HepG2 (cell line): ENCODE data around the gene ASTN2. TPM values are rescaled to one million over a fixed set of nuclear protein-coding genes. Genes with fewer than 3 reads are reported as not detected.

Experiments
- ATAC-seq: fragments of 200-7000 bp; cut with Tn5 transposase; 3 replicates; pipeline ENCODE4 v1.9.1; 2020; ENCODE audit warnings: mild to moderate bottlenecking, moderate library complexity
- BruUV-seq: library from RNA; stranded (reverse); fragments of 400-500 nt; replicated peaks from 2 replicates; lab custom pipeline; 2021; lab: Mats Ljungman, UMichigan
- CTCF ChIA-PET: fragments of 300-600 bp; formaldehyde crosslinking; extraction: SDS; loops from one replicate; lab custom pipeline; 2021; ENCODE audit warnings: low total read pairs, inconsistent platforms, low intra/inter-chr PET ratio; lab: Yijun Ruan, JAX
- POLR2A ChIA-PET: fragments of 350-600 bp; sonication (Branson Sonifier 250); formaldehyde crosslinking; loops from one replicate; lab custom pipeline; 2020; ENCODE audit warnings: antibody characterized with exemption, inconsistent platforms; lab: Yijun Ruan, JAX
- DNase-seq: peaks from one replicate; pipeline ENCODE4 v3.0.0-alpha.2; 2015; ENCODE audit warnings: low spot score
- FAIRE-seq: peaks from 3 replicates; lab custom pipeline; 2011; peaks lifted over from hg19 to GRCh38; lab: Jason Lieb, UNC
- H2AFZ ChIP-seq: one replicate; pipeline ENCODE4 v1.6.1; 2011; ENCODE audit warnings: low read length, inconsistent platforms
- H3K27ac ChIP-seq: fragments of 300-600 bp; 3 replicates; pipeline ENCODE4 v1.8.0; 2011; ENCODE audit warnings: mixed run types, mild to moderate bottlenecking, mixed read lengths, low read length, inconsistent platforms; ENCODE audit not compliant: insufficient read depth; ENCODE audit errors: extremely low read length
- H3K27me3 ChIP-seq, 2 experiments: fragments of 200-600 bp in 1 of 2; 2 replicates in 1 of 2; 3 replicates in 1 of 2; pipeline versions ENCODE4 v1.6.0 to v1.8.0; 2011; ENCODE audit warnings: low read length in 2 of 2, mild to moderate bottlenecking in 2 of 2, moderate library complexity in 2 of 2, inconsistent platforms in 1 of 2; ENCODE audit not compliant: insufficient read depth in 2 of 2, control insufficient read depth in 1 of 2
- H3K36me3 ChIP-seq, 2 experiments: fragments of 200-600 bp in 1 of 2; replicated peaks in 1 of 2; 2 replicates in 1 of 2; 3 replicates in 1 of 2; pipeline versions ENCODE4 v1.5.1 to v1.8.0; 2011; ENCODE audit warnings: low read length in 2 of 2, inconsistent platforms in 1 of 2; ENCODE audit not compliant: insufficient read depth in 2 of 2, control insufficient read depth in 1 of 2
- H3K4me1 ChIP-seq: 2 replicates; pipeline ENCODE4 v1.5.1; 2012; ENCODE audit warnings: low read length, inconsistent platforms; ENCODE audit not compliant: insufficient read depth
- H3K4me2 ChIP-seq: 2 replicates; pipeline ENCODE4 v1.6.0; 2011; ENCODE audit warnings: low read depth, low read length, inconsistent platforms
- H3K4me3 ChIP-seq, 3 experiments: fragments of 200-600 bp in 1 of 3; sonication (generic), shearing (Covaris generic) in 1 of 3; replicated peaks in 1 of 3; 2 replicates each; pipeline ENCODE4 v1.5.1; 2011 to 2016; ENCODE audit warnings: low read length in 3 of 3, inconsistent platforms in 2 of 3, low read depth in 2 of 3, mild to moderate bottlenecking in 2 of 3, control low read depth in 1 of 3, mixed read lengths in 1 of 3; ENCODE audit not compliant: insufficient read depth in 1 of 3
- H3K79me2 ChIP-seq: one replicate; pipeline ENCODE4 v1.6.1; 2011; ENCODE audit warnings: low read length, inconsistent platforms; ENCODE audit not compliant: insufficient read depth
- H3K9ac ChIP-seq: 2 replicates; pipeline ENCODE4 v1.6.0; 2011; ENCODE audit warnings: mild to moderate bottlenecking, low read depth, low read length, inconsistent platforms; ENCODE audit not compliant: insufficient read depth
- H3K9me3 ChIP-seq: 2 replicates; pipeline ENCODE4 v1.5.1; 2012; ENCODE audit warnings: mild to moderate bottlenecking, low read length
- H4K20me1 ChIP-seq: 2 replicates; pipeline ENCODE4 v1.6.0; 2011; ENCODE audit warnings: inconsistent platforms, mild to moderate bottlenecking, low read length, moderate library complexity; ENCODE audit not compliant: insufficient read depth
- CCDC6 ChIP-seq: sonication (generic); formaldehyde crosslinking; IDR thresholded peaks from 2 replicates; pipeline ENCODE4 v1.8.1; 2022; ENCODE audit warnings: mild to moderate bottlenecking, missing genetic modification reagents, moderate library complexity
- CEBPG ChIP-seq: IDR thresholded peaks from 2 replicates; pipeline ENCODE4 v1.6.1; 2016
- CEBPZ ChIP-seq: IDR thresholded peaks from 2 replicates; pipeline ENCODE4 v1.6.1; 2012; ENCODE audit warnings: low read length, improper control_type of control experiment
- DMAP1 ChIP-seq: IDR thresholded peaks from 2 replicates; pipeline ENCODE4 v1.6.1; 2016
- IKZF4 ChIP-seq: sonication (generic); formaldehyde crosslinking; IDR thresholded peaks from 2 replicates; pipeline ENCODE4 v1.5.1; 2020; ENCODE audit warnings: borderline replicate concordance, mild to moderate bottlenecking, low read depth, missing genetic modification reagents; ENCODE audit errors: not compliant biosample characterization
- NR1H2 ChIP-seq: sonication (generic); formaldehyde crosslinking; IDR thresholded peaks from 2 replicates; pipeline ENCODE4 v1.8.1; 2022; ENCODE audit warnings: low read depth, missing genetic modification reagents, borderline replicate concordance
- PHF20 ChIP-seq: sonication (generic); formaldehyde crosslinking; IDR thresholded peaks from 2 replicates; pipeline ENCODE4 v1.5.0; 2020; ENCODE audit warnings: mild to moderate bottlenecking, missing genetic modification reagents
- SALL1 ChIP-seq: sonication (generic); formaldehyde crosslinking; IDR thresholded peaks from 2 replicates; pipeline ENCODE4 v1.8.0; 2022; ENCODE audit warnings: mild to moderate bottlenecking, missing genetic modification reagents
- SIN3A ChIP-seq: IDR thresholded peaks from 2 replicates; pipeline ENCODE4 v1.6.1; 2011; ENCODE audit warnings: low read depth, mild to moderate bottlenecking, control low read depth, low read length, borderline replicate concordance
- ZNF142 ChIP-seq: sonication (generic); formaldehyde crosslinking; IDR thresholded peaks from 2 replicates; pipeline ENCODE4 v1.4.0; 2020; ENCODE audit warnings: missing genetic modification reagents
- WGBS: methylation state at CpG from one replicate; pipeline ENCODE4 v1.1.6; 2017; ENCODE audit warnings: low lambda C conversion rate; 5-methylcytosine and 5-hydroxymethylcytosine counted together
- in situ Hi-C: cut with HindIII; loops from 2 replicates; pipeline ENCODE4 v1.10.0; 2017; ENCODE audit warnings: low pct_unique_long_range_greater_than_20kb; ENCODE audit not compliant: extremely low pct_ligation_motif_present
- intact Hi-C: fragments of 100-400 bp; cut with micrococcal nuclease; formaldehyde crosslinking; loops from one replicate; pipeline ENCODE4 v1.10.0; 2022; ENCODE audit not compliant: unreplicated experiment
- polyA plus RNA-seq, 8 experiments: library from polyadenylated mRNA; depleted of rRNA in 3 of 8; stranded (reverse) in 7 of 8; unstranded in 1 of 8; fragments of >200 nt; fragmentation: Illumina TruSeq in 4 of 8; extraction: Trizol in 4 of 8; gene quantifications; 2 replicates each; pipeline versions ENCODE4 v1.2.1 to v1.2.3, GENCODE V29; 2011 to 2016; ENCODE audit warnings: low read depth in 4 of 8, missing spikeins in 1 of 8, mixed read lengths in 1 of 8; ENCODE audit not compliant: insufficient read depth in 1 of 8
- total RNA-seq, 5 experiments: library from RNA; depleted of rRNA; stranded (reverse); fragments of >200 nt; fragmentation: Illumina TruSeq; extraction: Trizol; gene quantifications; 2 replicates each; pipeline ENCODE4 v1.2.3, GENCODE V29; 2016; ENCODE audit warnings: low read depth in 1 of 5

The ASTN2 gene
- total and polyA plus RNA-seq, 2 of the 13 experiments (the other 11 are each of a cell fraction or from before 2014, with no cell fraction given), result 5.2 to 13.5 TPM

- in situ Hi-C loops (no loop called here), intact Hi-C loops (no loop called here)
- H2AFZ ChIP-seq, result no peak overlapping the region
- H3K36me3 ChIP-seq, result peaks cover 8 to 19% of the 10 kb centered on the region in 2 experiments; a peak in 4 of 5 replicates
- ChIA-PET POLR2A (interaction anchor here (1.1 kb wide), 1 partner anchor 11 kb away, joined by 7 read pairs; the partner anchor contains the start of gene TRIM32), CTCF (no interaction called here)
- ATAC-seq (no peak), FAIRE-seq (no peak), DNase-seq (no peak)
- TF ChIP-seq CEBPG, result no peak
- no peak for TF ChIP-seq SIN3A
- H3K4me3 ChIP-seq, result no peak overlapping the region
- H3K27me3 ChIP-seq, result no peaks in the 10 kb centered on the region
- WGBS, result 98% methylated on average over 7 of the region's 16 CpGs
- H3K4me1 ChIP-seq, result peaks cover 6% of the 10 kb centered on the region; the same call in 1 of the 2 replicates
- no peaks in the 10 kb centered on the region for H3K9me3 ChIP-seq
- H4K20me1 ChIP-seq, result no peaks in the 10 kb centered on the region
- no peak overlapping the region for H3K9ac ChIP-seq
- H3K4me2 ChIP-seq, result no peak overlapping the region
- H3K27ac ChIP-seq, result no peak overlapping the region
- no peaks in the 10 kb centered on the region for H3K79me2 ChIP-seq
- no TSS peak for BruUV-seq
These were observed 717.0 kb downstream of the ASTN2 start for GRCh38 chr9:116697887-116698286.

GRCh38 chr9:116697362-116697761, 717.5 kb downstream of the ASTN2 start:
- H3K79me2 ChIP-seq, result peaks cover under 1% of the 10 kb centered on the region
- peaks cover 10% of the 10 kb centered on the region; the same call in 1 of the 2 replicates for H3K4me1 ChIP-seq
- CTCF ChIA-PET, result no interaction called here
- no peaks in the 10 kb centered on the region for H3K9me3 ChIP-seq
- in situ Hi-C loops, result no loop called here
- no TSS peak for BruUV-seq
- H3K9ac ChIP-seq, result no peak overlapping the region
- no peaks in the 10 kb centered on the region for H4K20me1 ChIP-seq
- no peak overlapping the region for H2AFZ ChIP-seq
- POLR2A ChIA-PET, result interaction anchor here (1.1 kb wide), 1 partner anchor 10 kb away, joined by 7 read pairs; the partner anchor contains the start of gene TRIM32
- FAIRE-seq, result no peak
- no peak overlapping the region for H3K4me3 ChIP-seq
- H3K27me3 ChIP-seq, result no peaks in the 10 kb centered on the region
- H3K36me3 ChIP-seq, result peaks cover 8 to 19% of the 10 kb centered on the region in 2 experiments; a peak in 4 of 5 replicates
- 100% methylated on average over 1 of the region's 1 CpG for WGBS
- H3K4me2 ChIP-seq, result no peak overlapping the region
- no peak for ATAC-seq
- no peak for DNase-seq
- intact Hi-C loops, result no loop called here
- H3K27ac ChIP-seq, result no peak overlapping the region
- TF ChIP-seq PHF20 (no peak), CCDC6 (no peak), NR1H2 (CRISPR knock-in tag) (no peak), IKZF4 (no peak), CEBPZ (no peak), SALL1 (no peak), DMAP1 (no peak), ZNF142 (CRISPR knock-in tag) (no peak)
